Endothelial cell of umbilical vein (primary cell): ENCODE data around the gene AMZ2. TPM values are rescaled to one million over a fixed set of nuclear protein-coding genes. Genes with fewer than 3 reads are reported as not detected.

ENCODE experiments used
- BruUV-seq: library from RNA; stranded (reverse); fragments of 400-500 nt; replicated peaks from 2 replicates; lab custom pipeline; 2021; lab: Mats Ljungman, UMichigan
- CTCF ChIA-PET: fragments of 300-600, 350-600 bp; sonication (Branson Sonifier 250); formaldehyde crosslinking; loops from one replicate; lab custom pipeline; 2021; ENCODE audit warnings: antibody characterized with exemption, inconsistent platforms; lab: Charles Lee
- POLR2A ChIA-PET: fragments of 300-600, 350-600 bp; sonication (Branson Sonifier 250); formaldehyde crosslinking; loops from one replicate; lab custom pipeline; 2021; ENCODE audit warnings: antibody characterized with exemption, inconsistent platforms; lab: Charles Lee
- DNase-seq: peaks from one replicate; pipeline ENCODE4 v3.0.0-alpha.2; 2011; ENCODE audit warnings: low read depth, low spot score
- FAIRE-seq: peaks from 2 replicates; lab custom pipeline; 2011; peaks lifted over from hg19 to GRCh38; lab: Jason Lieb, UNC
- H2AFZ ChIP-seq: 2 replicates; pipeline ENCODE4 v1.6.0; 2012; ENCODE audit warnings: low read depth, low read length, control low read depth, inconsistent platforms
- H3K27ac ChIP-seq: 2 replicates; pipeline ENCODE4 v1.5.1; 2011; ENCODE audit warnings: low read depth, mild to moderate bottlenecking, control low read depth, low read length, moderate library complexity; ENCODE audit not compliant: insufficient read depth
- H3K27me3 ChIP-seq, 2 experiments: 2 replicates each; pipeline versions ENCODE4 v1.6.0 to v1.6.1; 2011; ENCODE audit warnings: low read length in 2 of 2, mixed read lengths in 1 of 2; ENCODE audit not compliant: control insufficient read depth in 2 of 2, insufficient read depth in 2 of 2
- H3K36me3 ChIP-seq, 2 experiments: 2 replicates in 1 of 2; 3 replicates in 1 of 2; pipeline ENCODE4 v1.5.1; 2011; ENCODE audit warnings: low read length in 2 of 2, mild to moderate bottlenecking in 1 of 2, moderate library complexity in 1 of 2; ENCODE audit not compliant: control insufficient read depth in 2 of 2, insufficient read depth in 2 of 2; ENCODE audit errors: extremely low read depth in 1 of 2
- H3K4me1 ChIP-seq: 3 replicates; pipeline ENCODE4 v1.5.1; 2011; ENCODE audit warnings: mild to moderate bottlenecking, low read length; ENCODE audit not compliant: control insufficient read depth, insufficient read depth; ENCODE audit errors: extremely low read depth
- H3K4me2 ChIP-seq: 2 replicates; pipeline ENCODE4 v1.6.1; 2011; ENCODE audit warnings: low read length, control low read depth, mixed read lengths; ENCODE audit not compliant: insufficient read depth
- H3K4me3 ChIP-seq, 3 experiments: fragments of 200-600 bp in 1 of 3; sonication (generic), shearing (Covaris generic) in 1 of 3; replicated peaks in 1 of 3; 2 replicates each; pipeline ENCODE4 v1.5.1; 2011 to 2016; ENCODE audit warnings: control low read depth in 3 of 3, low read length in 3 of 3, mild to moderate bottlenecking in 2 of 3, inconsistent platforms in 1 of 3, low read depth in 1 of 3, moderate library complexity in 1 of 3; ENCODE audit not compliant: insufficient read depth in 1 of 3
- H3K79me2 ChIP-seq: 2 replicates; pipeline ENCODE4 v1.6.0; 2012; ENCODE audit warnings: low read length, inconsistent platforms; ENCODE audit not compliant: control insufficient read depth, insufficient read depth
- H3K9ac ChIP-seq: replicated peaks from 2 replicates; pipeline ENCODE3; 2011; ENCODE audit warnings: low read length, control low read depth; ENCODE audit not compliant: insufficient read depth; ENCODE audit errors: extremely low read depth
- H3K9me1 ChIP-seq: replicated peaks from 3 replicates; pipeline ENCODE4 v1.6.0; 2011; ENCODE audit warnings: mild to moderate bottlenecking, low read length; ENCODE audit not compliant: control insufficient read depth, insufficient read depth; ENCODE audit errors: extremely low read depth
- H3K9me3 ChIP-seq: replicated peaks from 2 replicates; pipeline ENCODE4 v1.5.1; 2012; ENCODE audit warnings: low read length, inconsistent platforms; ENCODE audit not compliant: control insufficient read depth, insufficient read depth
- H4K20me1 ChIP-seq: replicated peaks from 2 replicates; pipeline ENCODE3; 2011; ENCODE audit warnings: mild to moderate bottlenecking, low read length; ENCODE audit not compliant: control insufficient read depth, insufficient read depth; ENCODE audit errors: extremely low read depth
- CTCF ChIP-seq, 2 donors: IDR thresholded peaks; 1 replicate in 1 of 2; 2 replicates in 1 of 2; pipeline ENCODE4 v1.5.1; 2011; ENCODE audit warnings: low read length in 2 of 2, mild to moderate bottlenecking in 2 of 2, moderate library complexity in 2 of 2, control low read depth in 1 of 2, inconsistent platforms in 1 of 2, low read depth in 1 of 2; ENCODE audit not compliant: insufficient read depth in 1 of 2; ENCODE audit errors: extremely low read depth in 1 of 2
- EZH2 ChIP-seq: IDR thresholded peaks from 2 replicates; pipeline ENCODE4 v1.6.1; 2012; ENCODE audit warnings: borderline replicate concordance, low read depth, mild to moderate bottlenecking, moderate library complexity, low read length, inconsistent platforms; ENCODE audit not compliant: severe bottlenecking
- FOS ChIP-seq: IDR thresholded peaks from 2 replicates; pipeline ENCODE4 v1.6.1; 2011; ENCODE audit warnings: mild to moderate bottlenecking, low read length, moderate library complexity, borderline replicate concordance; ENCODE audit not compliant: insufficient read depth
- GATA2 ChIP-seq: IDR thresholded peaks from 2 replicates; pipeline ENCODE4 v1.7.0; 2011; ENCODE audit warnings: low read depth, mild to moderate bottlenecking, moderate library complexity, mixed read lengths, low read length; ENCODE audit not compliant: insufficient read length, insufficient read depth
- JUN ChIP-seq: IDR thresholded peaks from 2 replicates; pipeline ENCODE4 v1.6.1; 2011; ENCODE audit warnings: borderline replicate concordance, low read depth; ENCODE audit not compliant: insufficient read length, insufficient read depth
- MYC ChIP-seq: IDR thresholded peaks from one replicate; pipeline ENCODE4 v1.6.1; 2011; ENCODE audit warnings: mild to moderate bottlenecking, low read depth, low read length
- POLR2A ChIP-seq: IDR thresholded peaks from 2 replicates; pipeline ENCODE4 v1.6.1; 2012; ENCODE audit warnings: low read depth, mild to moderate bottlenecking, control low read depth, low read length
- POLR2AphosphoS5 ChIP-seq: IDR thresholded peaks from 2 replicates; pipeline ENCODE4 v1.6.1; 2012; ENCODE audit warnings: low read depth, mild to moderate bottlenecking, control low read depth, low read length, moderate library complexity; ENCODE audit not compliant: insufficient read depth
- dilution Hi-C: fragments of 300-500 bp; cut with MboI; formaldehyde crosslinking; loops from one replicate; pipeline ENCODE4 v1.15.0; 2019; ENCODE audit warnings: low sequenced_read_pairs; ENCODE audit not compliant: extremely low pct_ligation_motif_present
- intact Hi-C: fragments of 100-400 bp; cut with micrococcal nuclease; formaldehyde crosslinking; loops from one replicate; pipeline ENCODE4 v1.10.0; 2022
- polyA plus RNA-seq, 4 experiments: library from polyadenylated mRNA; depleted of rRNA in 3 of 4; stranded (reverse) in 3 of 4; unstranded in 1 of 4; fragments of >200 nt; gene quantifications; 2 replicates each; pipeline versions ENCODE4 v1.2.1 to v1.2.3, GENCODE V29; 2011 to 2012; ENCODE audit warnings: missing spikeins in 1 of 4
- total RNA-seq: library from RNA; stranded (reverse); gene quantifications from 2 replicates; pipeline ENCODE4 v1.2.3, GENCODE V29; 2021
- TF ChIP-seq, protein P1 (sequence below): IDR thresholded peaks from 2 replicates; pipeline ENCODE4 v1.6.1; 2011; ENCODE audit not compliant: insufficient read depth, insufficient read length

The AMZ2 gene
- total and polyA plus RNA-seq, 2 donors (not counting 3 experiments of a cell fraction or from before 2014, with no cell fraction given): 46.7 to 57.3 TPM

DNA sequence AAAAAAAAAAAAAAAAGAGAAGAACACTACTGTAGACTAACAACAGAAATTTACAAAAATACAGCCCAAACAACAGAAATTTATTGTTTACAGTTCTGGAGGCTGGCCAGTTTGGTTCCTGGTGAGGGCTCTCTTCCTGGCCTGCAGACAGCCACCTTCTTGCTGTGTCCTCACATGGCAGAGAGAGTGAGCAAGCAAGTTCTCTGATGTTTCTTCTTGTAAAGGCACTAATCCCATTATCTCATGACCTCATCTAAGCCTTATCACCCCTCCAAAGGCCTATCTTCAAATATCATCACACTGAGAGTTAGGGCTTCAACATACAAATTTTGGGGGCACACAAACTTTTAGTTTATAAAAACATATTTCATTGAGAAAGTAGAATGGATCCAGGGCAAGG lies 50.8 kb downstream of the AMZ2 start:
- Histone ChIP-seq H3K9ac (no peak overlapping the region), H3K79me2 (no peaks in the 10 kb centered on the region), H4K20me1 (no peaks in the 10 kb centered on the region), H3K36me3 (no peaks in the 10 kb centered on the region), H3K9me3 (no peaks in the 10 kb centered on the region), H3K4me3 (no peak overlapping the region), H3K4me1 (peaks cover 23% of the 10 kb centered on the region), H3K4me2 (no peak overlapping the region), H3K27me3 (no peaks in the 10 kb centered on the region), H2AFZ (no peak overlapping the region), H3K9me1 (no peaks in the 10 kb centered on the region), H3K27ac (no peak overlapping the region)
- BruUV-seq: no TSS peak
- DNase-seq (no peak), FAIRE-seq (no peak)
- TF ChIP-seq, protein P1, sequence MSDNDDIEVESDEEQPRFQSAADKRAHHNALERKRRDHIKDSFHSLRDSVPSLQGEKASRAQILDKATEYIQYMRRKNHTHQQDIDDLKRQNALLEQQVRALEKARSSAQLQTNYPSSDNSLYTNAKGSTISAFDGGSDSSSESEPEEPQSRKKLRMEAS: no peak
- no peak for TF ChIP-seq POLR2A
- CTCF ChIA-PET: interaction anchor here (2.0 kb wide), 1 partner anchor 100 kb away, joined by 8 read pairs; no protein-coding TSS in a partner anchor
- POLR2A ChIA-PET: no interaction called here
- intact Hi-C loops (no loop called here), dilution Hi-C loops (no loop called here)

GRCh38 chr17:68299817-68300216 lies 52.0 kb downstream of the AMZ2 start:
- Histone ChIP-seq H3K79me2 (no peaks in the 10 kb centered on the region), H3K4me2 (no peak overlapping the region), H3K27ac (no peak overlapping the region), H3K9me3 (no peaks in the 10 kb centered on the region), H3K36me3 (no peaks in the 10 kb centered on the region), H3K27me3 (no peaks in the 10 kb centered on the region), H4K20me1 (no peaks in the 10 kb centered on the region), H3K9me1 (no peaks in the 10 kb centered on the region), H2AFZ (no peak overlapping the region), H3K9ac (no peak overlapping the region), H3K4me1 (peaks cover 28% of the 10 kb centered on the region), H3K4me3 (no peak overlapping the region)
- ChIA-PET POLR2A (no interaction called here), CTCF (interaction anchor here (2.0 kb wide), 1 partner anchor 99 kb away, joined by 8 read pairs; no protein-coding TSS in a partner anchor)
- DNase-seq (no peak), FAIRE-seq (no peak)
- TF ChIP-seq CTCF (IDR thresholded peaks at IDR 0.05; ENCODE audit: extremely low read depth in 1 of 2, insufficient read depth in 1 of 2, low read depth in 1 of 2, low read length in 2 of 2) (no peak), MYC (no peak), FOS (no peak), JUN (no peak), EZH2 (no peak), POLR2AphosphoS5 (no peak), GATA2 (no peak), POLR2A (no peak)
- TF ChIP-seq, protein P1: no peak
- dilution Hi-C loops: no loop called here
- intact Hi-C loops: no loop called here
- BruUV-seq: no TSS peak
